B cell (primary cell): Measurements from ENCODE around the gene MZB1.

Experiments
- EZH2 ChIP-seq: IDR thresholded peaks from 2 replicates; pipeline ENCODE4 v1.6.1; 2012; ENCODE audit warnings: borderline replicate concordance, low read depth, mild to moderate bottlenecking, moderate library complexity, low read length; ENCODE audit not compliant: insufficient read depth, poor library complexity, severe bottlenecking
- TF ChIP-seq, protein P1 (sequence below): fragments of 200-600 bp; IDR thresholded peaks from one replicate; pipeline ENCODE4 v1.8.0; 2022; ENCODE audit warnings: antibody characterized with exemption, mild to moderate bottlenecking

DNA sequence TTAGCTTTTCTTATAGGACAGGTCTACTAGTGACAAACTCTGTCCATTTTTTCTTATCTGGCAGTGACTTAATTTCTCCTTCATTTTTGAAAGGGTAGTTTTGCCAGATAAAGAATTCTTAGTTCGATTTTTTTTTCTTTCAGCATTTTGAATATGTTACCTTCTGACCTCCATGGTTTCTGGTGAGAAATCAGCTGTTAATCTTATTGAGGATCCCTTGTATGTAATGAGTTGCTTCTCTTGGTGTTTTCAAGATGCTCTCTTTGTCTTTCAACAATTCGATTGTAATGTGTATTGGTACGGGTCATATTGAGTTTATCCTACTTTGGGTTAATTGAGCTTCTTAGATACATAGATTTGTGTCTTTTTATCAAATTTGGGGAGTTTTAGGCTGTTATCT lies 35.5 kb downstream of the MZB1 start:
- TF ChIP-seq, protein P1, sequence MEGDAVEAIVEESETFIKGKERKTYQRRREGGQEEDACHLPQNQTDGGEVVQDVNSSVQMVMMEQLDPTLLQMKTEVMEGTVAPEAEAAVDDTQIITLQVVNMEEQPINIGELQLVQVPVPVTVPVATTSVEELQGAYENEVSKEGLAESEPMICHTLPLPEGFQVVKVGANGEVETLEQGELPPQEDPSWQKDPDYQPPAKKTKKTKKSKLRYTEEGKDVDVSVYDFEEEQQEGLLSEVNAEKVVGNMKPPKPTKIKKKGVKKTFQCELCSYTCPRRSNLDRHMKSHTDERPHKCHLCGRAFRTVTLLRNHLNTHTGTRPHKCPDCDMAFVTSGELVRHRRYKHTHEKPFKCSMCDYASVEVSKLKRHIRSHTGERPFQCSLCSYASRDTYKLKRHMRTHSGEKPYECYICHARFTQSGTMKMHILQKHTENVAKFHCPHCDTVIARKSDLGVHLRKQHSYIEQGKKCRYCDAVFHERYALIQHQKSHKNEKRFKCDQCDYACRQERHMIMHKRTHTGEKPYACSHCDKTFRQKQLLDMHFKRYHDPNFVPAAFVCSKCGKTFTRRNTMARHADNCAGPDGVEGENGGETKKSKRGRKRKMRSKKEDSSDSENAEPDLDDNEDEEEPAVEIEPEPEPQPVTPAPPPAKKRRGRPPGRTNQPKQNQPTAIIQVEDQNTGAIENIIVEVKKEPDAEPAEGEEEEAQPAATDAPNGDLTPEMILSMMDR: no peak
- no peak for TF ChIP-seq EZH2
